ENCODE data around the gene FGFRL1.

DNA sequence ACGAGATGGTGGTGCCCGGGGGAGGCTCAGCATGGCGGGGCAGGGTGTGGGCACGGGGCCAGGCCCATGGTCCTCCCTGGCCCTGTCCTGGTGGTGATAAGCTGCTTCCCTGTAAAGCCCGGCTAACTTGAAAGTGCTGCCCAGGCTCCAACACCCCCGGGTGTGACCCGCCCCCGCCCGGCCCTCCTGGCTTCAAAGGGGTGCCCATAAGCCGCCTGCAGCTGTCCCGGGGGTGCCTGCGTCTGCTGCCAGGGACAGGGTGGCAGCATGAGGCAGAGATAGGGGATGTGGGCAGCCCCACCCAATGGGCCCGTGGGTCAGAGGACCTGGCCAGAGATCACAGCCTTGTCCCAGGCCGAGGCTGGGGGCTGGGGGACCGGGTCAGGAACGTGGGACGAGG, 18.1 kb downstream of the FGFRL1 start:
- TF ChIP-seq, protein P1, sequence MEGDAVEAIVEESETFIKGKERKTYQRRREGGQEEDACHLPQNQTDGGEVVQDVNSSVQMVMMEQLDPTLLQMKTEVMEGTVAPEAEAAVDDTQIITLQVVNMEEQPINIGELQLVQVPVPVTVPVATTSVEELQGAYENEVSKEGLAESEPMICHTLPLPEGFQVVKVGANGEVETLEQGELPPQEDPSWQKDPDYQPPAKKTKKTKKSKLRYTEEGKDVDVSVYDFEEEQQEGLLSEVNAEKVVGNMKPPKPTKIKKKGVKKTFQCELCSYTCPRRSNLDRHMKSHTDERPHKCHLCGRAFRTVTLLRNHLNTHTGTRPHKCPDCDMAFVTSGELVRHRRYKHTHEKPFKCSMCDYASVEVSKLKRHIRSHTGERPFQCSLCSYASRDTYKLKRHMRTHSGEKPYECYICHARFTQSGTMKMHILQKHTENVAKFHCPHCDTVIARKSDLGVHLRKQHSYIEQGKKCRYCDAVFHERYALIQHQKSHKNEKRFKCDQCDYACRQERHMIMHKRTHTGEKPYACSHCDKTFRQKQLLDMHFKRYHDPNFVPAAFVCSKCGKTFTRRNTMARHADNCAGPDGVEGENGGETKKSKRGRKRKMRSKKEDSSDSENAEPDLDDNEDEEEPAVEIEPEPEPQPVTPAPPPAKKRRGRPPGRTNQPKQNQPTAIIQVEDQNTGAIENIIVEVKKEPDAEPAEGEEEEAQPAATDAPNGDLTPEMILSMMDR (conservative IDR thresholded peaks at IDR 0.05 in 1 of 2, IDR thresholded peaks at IDR 0.05 in 1 of 2; ENCODE audit: low read depth in 1 of 2, low read length in 2 of 2) = no peak
- TF ChIP-seq EZH2 (IDR thresholded peaks at IDR 0.05; ENCODE audit: low read length, missing control alignments) = no peak

Measured in fibroblast of lung (primary cell).